HG02981 (cell line): ENCODE measurements around the gene PTPRG.

Experiments used
- ATAC-seq: cut with Tn5 transposase; IDR thresholded peaks from one replicate; pipeline ENCODE4 v1.9.1; 2021; ENCODE audit warnings: mild to moderate bottlenecking, moderate library complexity; ENCODE audit not compliant: unreplicated experiment

The PTPRG gene

DNA sequence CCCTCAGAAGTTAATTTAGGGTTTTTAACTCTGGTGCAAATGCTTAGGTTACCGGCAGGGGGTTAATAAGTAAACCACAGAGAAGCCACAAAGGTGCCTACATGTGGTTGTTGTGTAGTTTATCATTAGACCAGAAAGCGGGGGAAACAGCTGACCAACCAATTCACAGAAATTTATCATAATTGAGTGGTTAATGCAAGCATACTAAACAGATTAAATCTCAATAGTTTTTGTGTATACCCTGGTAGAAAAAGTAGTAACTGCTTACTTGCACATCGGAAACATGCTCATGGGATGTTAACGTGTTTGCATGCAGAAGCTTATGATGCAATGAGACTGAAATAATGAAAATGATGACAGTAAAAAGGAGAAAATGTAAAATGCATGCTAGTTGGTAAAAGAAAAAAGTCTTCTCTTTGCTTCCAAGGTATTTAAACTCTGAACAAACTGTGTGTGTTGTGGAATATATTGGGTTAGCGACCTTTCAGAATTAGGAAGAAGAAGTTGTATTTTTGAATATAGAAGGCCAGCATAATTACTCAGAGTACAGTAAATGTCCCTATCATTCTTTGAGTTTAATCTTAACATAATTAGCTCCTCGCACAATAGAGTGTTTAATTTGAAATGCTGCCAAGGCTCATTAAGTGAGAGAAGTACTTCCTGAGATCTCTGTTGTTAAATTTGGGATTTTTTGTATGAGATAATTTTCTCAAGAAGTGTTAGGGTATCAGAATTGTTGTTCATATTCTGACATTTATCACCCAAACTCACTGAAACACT lies 316.2 kb downstream of the PTPRG start:
- peak; percentile 99 for ATAC-seq

DNA sequence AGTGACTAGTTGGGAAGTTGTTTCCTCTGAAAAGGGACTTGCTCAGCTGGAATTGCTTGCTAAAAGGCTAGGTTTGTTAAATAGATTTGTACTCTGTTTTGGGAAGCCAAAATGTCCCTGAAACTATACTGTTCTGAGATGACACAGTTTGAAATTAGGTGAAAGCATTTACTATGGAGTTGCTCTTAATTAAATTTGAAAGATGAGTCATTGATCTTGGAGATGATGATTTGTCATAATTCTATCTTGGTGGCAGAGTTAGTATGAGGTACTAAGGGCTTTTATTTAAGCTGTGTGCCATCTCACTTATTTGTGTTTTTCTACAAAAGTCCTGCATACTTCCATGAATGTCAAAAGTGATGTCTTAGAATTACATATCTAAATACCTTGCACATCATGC lies 320.9 kb downstream of the PTPRG start:
- ATAC-seq: no peak

DNA sequence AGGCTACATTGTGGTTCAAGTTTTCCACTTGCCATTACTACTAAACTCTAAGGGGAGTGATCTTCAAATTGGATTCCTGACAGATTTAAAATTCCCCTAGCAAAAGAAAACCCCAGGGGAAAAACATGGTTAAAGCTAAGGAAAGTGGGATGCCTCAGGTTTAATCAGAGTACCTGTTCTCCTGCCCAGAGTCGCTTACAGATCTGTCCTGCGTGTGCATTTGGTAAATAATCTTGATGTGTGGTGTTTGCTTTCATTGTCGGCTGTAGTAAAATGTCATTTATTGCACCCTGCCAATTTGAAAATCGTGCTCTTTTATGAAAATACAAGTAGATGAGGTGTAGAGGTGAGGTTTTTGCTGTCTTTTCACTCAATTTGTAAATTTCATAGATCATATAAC lies 323.4 kb downstream of the PTPRG start:
- ATAC-seq: no peak

DNA sequence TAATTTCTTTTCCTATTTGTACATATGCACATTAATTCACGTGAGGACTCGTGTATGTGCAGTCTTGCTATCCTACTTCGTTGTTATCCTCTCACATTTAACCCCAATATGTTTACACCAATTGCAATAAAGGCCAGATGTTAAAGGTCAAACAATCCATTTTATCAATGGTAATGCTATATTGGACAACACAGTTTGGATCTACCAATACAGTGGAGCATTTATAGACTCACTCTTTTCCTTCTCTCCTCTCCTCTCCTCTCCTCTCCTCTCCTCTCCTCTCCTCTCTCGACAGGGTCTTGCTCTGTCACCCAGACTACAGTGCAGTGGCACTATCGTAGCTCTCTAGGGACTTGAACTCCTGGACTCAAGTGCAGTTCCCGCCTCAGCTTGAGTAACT lies 324.0 kb downstream of the PTPRG start:
- ATAC-seq: no peak

DNA sequence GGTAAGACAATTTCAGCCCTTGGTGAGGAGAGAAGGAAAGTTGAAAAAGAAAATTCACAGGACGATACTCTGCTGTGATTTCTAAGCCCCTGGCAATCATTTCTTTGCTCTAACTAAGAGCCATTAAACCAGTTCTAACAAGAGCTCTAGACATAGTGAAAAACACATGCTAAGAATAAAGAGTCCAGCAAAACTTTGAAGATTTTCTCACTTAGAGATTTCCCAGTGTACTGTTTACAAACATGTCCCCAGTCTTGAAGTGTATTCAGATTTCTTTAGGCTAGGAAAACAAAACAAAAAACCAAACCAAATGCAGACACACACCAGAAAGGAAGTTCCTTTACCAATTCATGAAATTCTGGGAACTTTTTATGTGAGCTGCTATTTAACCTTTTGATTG lies 325.8 kb downstream of the PTPRG start:
- no peak for ATAC-seq

DNA sequence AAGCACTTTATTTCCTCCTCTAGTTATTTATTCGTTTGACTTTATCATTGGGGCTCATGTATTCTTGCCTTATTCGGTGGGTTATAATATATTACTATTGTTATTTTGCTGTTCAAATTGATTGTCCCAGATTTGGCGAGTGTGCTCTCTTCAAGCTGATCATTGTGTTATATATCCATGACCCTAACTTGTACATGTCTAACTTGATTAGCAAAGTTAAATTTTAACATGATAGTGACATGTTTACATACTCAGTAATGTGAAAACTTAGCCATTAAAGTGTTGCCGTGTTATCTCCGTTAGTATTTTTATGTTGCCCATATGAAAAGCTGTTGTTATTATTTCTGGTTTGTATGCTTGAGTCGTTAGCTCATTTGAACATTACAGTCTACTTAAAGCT lies 327.9 kb downstream of the PTPRG start:
- no peak for ATAC-seq

DNA sequence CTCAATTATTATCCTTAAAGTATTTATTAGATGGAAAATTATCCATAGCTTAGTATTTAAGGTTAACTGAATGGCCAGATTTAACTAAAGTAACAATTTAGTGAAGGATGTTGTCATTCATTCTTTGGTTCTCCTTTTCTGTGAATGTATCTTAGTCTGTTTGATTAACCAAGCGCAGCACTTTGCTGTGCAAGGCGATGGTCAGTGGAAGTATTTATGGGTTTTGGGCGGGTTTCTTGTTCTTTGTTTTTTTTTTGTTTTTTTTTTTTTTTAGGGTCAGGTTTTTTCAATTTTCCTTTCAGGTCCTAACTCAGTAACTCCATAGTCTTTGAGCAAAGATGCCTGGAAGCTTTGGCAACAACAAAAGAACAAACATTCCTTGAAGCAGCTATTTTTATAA lies 328.8 kb downstream of the PTPRG start:
- ATAC-seq: no peak

DNA sequence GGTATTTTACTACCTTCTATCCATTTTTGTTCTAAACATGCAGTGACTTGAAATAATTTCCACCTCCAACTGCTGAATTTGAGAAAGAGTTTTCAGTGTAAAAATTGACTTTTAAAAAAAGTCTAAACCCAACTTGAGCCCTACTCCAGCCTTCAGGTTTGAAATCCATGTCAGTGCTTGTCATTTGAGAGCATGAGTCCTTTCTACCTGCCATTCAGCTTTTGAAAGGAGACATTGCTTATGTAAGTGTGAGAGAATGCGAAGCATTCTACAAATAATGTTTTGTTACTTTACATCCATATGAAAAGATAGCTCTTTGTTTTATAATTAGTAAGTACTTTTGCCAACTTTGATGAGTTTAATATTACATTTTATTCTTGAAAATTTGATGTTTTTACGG lies 329.2 kb downstream of the PTPRG start:
- no peak for ATAC-seq

DNA sequence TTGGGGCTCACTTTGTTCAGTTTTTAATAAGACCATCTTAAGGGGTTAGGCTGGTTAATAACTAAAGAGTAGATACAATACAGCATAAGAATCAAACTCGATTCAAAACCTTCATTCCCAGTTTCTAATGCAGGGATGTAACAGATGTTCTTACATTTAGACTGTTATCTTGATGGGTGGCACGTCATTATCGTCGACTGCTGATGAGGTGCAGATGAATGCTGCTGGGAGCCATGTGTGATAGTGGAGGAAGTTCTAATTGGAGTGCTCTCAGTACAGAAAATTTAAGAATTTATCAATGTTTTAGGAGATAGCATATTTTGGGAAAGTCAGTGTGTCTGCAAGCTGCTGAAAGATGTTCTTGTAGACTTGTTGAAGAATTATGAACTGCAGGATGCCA lies 331.5 kb downstream of the PTPRG start:
- ATAC-seq: no peak

DNA sequence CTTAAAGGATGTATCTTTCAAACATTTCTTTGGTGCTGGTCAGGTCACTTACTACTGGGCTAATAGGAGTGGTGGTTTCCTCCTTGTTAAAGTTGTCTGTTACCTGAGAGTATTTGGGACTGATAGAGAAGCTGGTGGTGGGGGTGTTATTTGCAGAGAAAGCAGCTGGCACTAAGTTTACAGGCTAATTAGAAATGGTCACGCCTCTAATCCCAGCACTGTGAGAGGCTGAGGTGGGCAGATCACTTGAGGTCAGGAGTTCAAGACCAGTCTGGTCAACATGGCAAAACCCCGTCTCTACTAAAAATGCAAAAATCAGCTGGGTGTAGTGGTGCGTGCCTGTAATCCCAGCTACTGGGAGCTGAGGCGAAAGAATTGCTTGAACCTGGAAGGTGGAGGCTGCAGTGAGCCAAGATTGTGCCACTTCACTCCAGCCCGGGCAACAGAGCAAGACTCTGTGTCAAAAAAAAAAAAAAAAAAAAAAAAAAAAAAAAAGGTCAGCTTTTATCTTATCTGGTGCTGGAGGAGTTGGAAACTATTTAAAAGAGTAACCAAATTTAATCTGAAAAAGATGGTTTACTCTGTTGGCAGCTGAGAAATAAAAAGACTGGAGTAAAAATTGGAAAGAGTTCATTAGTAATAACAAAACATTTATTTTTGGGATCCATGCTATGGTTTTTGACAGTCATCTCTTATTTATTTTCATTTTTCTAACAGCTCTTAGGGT lies 332.6 kb downstream of the PTPRG start:
- no peak for ATAC-seq

DNA sequence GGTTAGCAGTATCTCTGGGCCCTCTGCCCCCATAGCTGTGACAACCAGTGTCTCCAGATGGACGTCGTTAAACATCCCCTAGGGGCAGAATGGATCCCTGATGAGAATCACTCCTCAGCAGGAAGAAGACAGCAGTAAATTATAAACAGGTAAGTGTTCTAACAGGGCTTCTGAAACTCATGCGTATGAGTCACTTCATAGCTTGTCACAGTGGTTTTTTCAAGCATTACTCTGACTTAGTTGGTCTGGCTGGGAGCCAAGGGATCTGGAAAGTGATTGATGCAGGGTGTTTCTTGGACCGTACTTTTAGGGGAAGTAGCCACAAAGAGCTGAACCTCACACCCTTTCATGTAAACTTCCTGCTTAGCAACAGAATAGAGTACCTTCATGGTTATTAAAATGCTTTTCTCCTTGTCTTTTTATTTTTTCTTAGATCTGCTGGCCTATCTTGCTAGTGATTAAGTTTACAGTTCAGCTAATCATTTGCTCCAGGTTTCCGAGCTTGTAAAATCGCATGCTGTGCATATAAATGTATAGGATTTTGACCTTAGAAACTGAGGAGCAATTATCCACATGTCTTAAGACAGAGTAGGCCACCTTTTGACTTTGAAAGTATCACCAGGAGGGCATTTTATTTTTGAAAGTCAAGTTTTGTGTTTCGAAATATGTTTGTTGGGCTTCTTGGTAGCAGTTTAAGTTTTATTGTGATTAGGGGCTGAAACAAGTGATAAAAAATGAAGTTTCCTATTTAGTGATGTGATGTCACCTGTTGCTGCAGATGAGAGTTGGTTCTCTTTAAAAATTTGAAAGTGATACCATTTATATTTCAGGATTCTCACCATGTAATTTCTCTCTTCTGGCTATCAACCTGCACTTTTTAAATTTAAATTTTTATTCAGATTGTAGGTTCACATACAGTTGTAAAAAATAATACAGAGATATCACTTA lies 333.9 kb downstream of the PTPRG start:
- peak; percentile 98 for ATAC-seq

DNA sequence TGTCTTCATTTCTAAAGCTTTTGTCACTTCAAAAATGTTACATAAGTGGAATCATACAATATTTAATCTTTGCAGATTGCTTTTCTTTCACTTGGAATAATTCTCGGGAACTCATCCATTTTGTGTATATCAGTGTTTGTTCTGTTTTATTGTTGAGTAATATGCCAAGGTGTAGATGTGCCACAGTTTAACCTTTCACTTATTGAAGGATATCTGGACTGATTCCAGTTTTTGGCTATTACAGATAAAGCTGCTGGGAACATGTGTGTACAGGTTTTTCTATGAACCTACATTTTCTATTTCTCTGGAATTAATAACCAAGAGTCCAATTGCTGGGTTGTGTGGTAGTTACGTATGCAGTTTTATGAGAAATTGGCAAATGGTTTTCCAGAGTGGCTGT lies 334.9 kb downstream of the PTPRG start:
- no peak for ATAC-seq

DNA sequence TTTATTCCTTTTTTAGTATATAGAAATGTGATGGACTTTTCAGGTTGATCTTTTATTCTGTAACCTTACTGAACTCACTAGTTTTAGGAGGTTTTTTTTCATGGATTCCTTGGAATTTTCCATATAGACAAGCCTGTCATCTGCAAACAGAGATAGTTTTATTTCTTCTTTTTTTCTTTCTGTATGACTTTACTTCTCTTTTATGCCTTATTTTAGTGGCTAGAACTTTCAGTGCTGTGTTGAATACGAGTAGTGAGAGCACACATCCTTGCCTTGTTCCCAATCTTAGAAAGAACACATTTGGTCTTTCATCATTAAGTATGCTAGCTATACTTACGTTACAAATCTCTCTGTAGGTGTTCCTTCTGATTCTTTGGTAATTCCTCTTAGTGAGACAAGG lies 336.5 kb downstream of the PTPRG start:
- no peak for ATAC-seq

DNA sequence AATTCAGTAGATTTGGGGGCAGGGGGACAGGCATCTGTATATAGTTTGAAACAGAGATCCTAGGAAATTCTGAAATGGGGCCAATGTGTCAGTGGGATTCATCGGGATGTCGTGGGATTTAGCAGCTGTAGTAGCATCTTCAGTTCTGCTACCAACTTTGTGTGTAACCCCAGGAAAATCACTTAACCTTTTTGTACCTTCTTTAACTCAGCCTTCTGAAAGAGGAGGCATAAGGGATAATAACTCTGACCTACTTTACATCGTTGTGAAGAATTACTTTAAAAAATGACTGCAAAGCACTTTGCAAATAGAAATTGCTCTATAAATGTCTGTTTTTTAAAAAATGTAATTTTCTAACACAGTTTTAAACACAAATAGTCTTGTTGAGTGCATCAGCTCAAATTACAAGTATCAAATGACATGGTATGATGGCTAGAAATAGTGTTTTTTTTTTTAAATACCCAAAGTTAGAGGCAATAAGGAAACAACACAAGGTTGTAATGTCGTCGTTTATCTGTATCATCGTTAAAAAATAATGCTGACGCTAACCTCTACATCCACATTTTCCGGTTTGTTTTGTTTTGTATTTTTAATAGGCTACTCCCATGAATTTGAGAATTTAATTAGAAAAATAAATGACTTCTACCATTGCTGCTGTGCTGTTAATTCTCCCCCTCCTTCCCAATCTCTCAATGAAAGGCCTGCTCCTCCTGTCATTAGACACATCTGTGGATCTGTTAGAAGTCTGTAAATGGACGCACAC lies 338.5 kb downstream of the PTPRG start:
- ATAC-seq: no peak

DNA sequence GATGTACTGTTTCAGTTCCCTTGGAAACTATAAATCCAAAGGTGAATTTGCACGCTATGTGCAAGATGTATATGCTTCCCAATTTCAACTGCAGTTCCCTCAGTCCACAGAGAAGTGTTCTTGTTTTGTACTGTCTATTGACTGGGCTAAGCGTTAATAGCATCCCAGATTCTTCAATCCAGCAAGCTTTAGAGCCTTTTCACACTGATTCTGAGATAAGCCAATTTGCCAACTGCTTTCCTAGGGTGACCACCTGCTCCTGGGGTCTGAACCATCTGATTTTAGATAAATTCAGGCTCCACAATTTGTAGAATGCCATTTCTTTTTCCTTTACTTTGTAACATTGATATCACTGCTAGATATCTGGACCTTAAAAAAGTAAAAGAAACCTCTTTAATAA lies 340.1 kb downstream of the PTPRG start:
- no peak for ATAC-seq

DNA sequence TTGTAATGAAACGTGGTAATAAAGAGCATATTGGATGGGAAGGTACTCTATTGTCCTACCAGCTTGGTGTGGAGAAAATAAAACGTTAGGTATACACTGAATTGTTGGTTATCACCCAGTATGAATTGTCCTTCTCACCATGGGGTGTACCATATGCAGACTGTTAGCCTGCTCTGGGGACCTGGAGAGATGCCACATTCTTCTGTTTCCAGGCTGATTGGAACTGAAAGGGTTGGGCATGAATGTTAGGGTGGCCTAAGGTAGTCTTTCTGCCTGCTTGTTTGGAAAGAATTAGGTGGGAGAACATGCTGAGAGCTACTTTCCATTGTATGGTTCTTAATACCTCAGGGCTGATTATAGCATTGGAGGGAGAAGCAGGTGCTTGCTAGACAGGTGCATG lies 340.6 kb downstream of the PTPRG start:
- ATAC-seq: no peak

DNA sequence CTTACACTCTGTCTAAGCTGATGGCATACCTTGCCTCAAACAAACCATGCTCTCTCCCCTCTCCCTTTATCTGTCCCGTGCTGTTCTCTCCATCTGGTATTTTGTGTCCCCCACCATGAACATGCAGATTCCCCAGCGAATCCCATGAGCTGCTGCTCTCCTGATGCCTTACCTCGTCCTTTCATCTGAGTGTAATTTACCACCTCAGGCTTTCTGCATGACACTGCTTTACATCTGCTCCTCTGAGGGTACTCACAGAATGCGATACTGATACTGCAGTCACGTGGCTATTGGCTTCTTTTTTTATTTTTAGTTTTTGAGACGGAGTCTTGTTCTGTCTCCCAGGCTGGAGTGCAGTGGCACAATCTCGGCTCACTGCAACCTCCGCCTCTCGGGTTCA lies 341.7 kb downstream of the PTPRG start:
- no peak for ATAC-seq

DNA sequence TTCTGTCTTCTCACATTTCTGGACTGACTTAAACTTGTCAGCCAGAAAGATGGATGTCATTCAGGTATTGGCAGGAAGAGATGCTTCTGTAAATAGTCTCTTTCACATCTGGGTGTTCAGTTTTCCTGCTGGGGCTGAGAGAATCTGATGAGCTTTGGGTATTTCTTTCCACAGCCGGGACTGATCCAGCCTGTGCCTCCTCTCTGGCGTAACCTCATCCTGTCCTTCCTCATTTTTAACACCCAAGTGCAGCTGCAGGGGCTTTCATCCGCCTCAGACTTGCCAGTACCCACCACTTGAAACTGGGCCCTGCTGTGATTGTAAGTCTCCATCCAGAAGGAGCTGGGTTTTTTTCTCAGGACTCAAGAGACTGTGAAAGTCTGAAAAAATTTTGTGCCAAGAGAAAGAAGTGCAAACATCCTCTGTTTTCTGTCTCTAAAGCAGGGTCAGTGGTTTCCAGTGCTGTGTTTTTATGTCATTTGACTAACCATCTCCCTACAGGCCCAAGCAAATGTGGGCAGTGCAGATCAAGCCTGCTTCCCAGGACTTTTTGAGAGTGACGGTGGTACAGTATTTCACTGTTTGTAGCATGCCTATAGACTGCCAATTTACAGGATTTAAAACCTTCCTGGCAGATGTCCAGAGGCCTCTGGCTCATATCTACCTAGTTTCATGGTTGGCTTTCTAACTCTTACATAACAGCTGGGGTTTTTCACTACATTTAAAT lies 342.7 kb downstream of the PTPRG start:
- ATAC-seq: peak; percentile 50

DNA sequence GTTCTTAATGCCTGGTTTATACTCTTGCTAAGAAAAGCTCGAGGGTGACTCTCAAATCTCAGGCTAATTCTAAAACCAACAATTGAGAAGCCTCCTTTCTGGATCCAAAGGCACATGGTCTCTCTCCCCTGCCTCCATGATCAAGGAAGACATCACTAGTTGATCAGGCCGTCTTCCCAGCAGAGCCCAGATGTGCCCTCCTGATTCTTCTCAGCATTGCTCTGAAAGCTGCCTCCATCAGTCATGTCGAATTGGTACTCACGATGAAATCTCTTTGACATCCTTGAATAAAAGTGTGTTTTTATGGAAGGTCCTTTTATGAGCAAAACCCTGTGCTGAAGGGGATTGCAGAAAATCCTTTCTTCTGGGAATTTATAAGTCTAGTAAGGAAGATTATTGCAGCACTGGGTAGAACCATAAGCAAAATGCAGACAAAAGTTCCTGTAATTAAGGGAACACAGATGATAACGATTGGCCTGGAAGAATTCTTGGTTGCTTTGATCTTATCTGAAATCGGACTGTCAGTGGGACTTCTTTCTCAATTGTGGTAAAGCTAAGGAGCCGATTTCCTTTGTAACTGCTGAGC lies 345.9 kb downstream of the PTPRG start:
- ATAC-seq: no peak

DNA sequence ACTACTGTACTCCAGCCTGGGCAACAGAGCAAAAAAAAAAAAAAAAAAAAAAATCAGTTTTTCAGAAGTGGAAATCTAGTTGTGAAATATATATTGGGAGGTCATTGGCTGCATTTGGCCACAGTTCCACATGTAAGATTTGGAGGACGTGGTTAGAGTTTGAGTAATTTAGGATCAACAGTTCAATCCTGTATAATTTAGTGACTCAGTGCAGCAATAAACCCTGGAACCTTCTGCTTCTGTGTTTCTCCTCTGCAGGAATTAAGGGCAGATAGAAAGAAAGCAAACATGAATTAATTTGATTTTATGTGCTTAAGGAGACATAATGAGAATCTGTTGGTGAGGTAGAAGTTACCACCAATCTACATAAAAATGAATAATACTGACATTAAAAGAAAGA lies 347.0 kb downstream of the PTPRG start:
- no peak for ATAC-seq
